ENCODE data around the gene CDK5RAP1.

Gene CDK5RAP1

GRCh38 chr20:33373735-33374605 is 27.3 kb downstream of the CDK5RAP1 start:
- Histone ChIP-seq H3K4me1 (ENCODE audit: control insufficient read depth, insufficient read depth, low read length) (peaks cover 4% of the 10 kb centered on the region), H3K36me3 (ENCODE audit: control insufficient read depth in 2 of 2, insufficient read depth in 2 of 2, low read length in 2 of 2) (peaks cover 33 to 35% of the 10 kb centered on the region in 2 donors), H3K27ac (ENCODE audit: low read length) (no peak overlapping the region), H3K9me3 (ENCODE audit: control insufficient read depth in 2 of 2, low read length in 2 of 2) (no peaks in the 10 kb centered on the region), H3K27me3 (ENCODE audit: control insufficient read depth in 1 of 2, insufficient read depth in 2 of 2, low read length in 2 of 2) (no peaks in the 10 kb centered on the region), H3K9ac (ENCODE audit: low read length in 2 of 2) (no peak overlapping the region), H3K4me3 (ENCODE audit: low read length in 2 of 2) (no peak overlapping the region)

GRCh38 chr20:33372993-33373441 is 28.3 kb downstream of the CDK5RAP1 start:
- Histone ChIP-seq H3K4me1 (ENCODE audit: control insufficient read depth, insufficient read depth, low read length) (peaks cover 4% of the 10 kb centered on the region), H3K9me3 (ENCODE audit: control insufficient read depth in 2 of 2, low read length in 2 of 2) (no peaks in the 10 kb centered on the region), H3K9ac (ENCODE audit: low read length in 2 of 2) (no peak overlapping the region), H3K36me3 (ENCODE audit: control insufficient read depth in 2 of 2, insufficient read depth in 2 of 2, low read length in 2 of 2) (peaks cover 24 to 30% of the 10 kb centered on the region in 2 donors), H3K27ac (ENCODE audit: low read length) (no peak overlapping the region), H3K27me3 (ENCODE audit: control insufficient read depth in 1 of 2, insufficient read depth in 2 of 2, low read length in 2 of 2) (no peaks in the 10 kb centered on the region), H3K4me3 (ENCODE audit: low read length in 2 of 2) (no peak overlapping the region)

- Histone ChIP-seq H3K4me1 (ENCODE audit: control insufficient read depth, insufficient read depth, low read length) (peaks cover 4% of the 10 kb centered on the region), H3K27ac (ENCODE audit: low read length) (no peak overlapping the region), H3K36me3 (ENCODE audit: control insufficient read depth in 2 of 2, insufficient read depth in 2 of 2, low read length in 2 of 2) (peaks cover 37 to 41% of the 10 kb centered on the region in 2 donors), H3K27me3 (ENCODE audit: control insufficient read depth in 1 of 2, insufficient read depth in 2 of 2, low read length in 2 of 2) (no peaks in the 10 kb centered on the region), H3K9me3 (ENCODE audit: control insufficient read depth in 2 of 2, low read length in 2 of 2) (no peaks in the 10 kb centered on the region), H3K9ac (ENCODE audit: low read length in 2 of 2) (no peak overlapping the region), H3K4me3 (ENCODE audit: low read length in 2 of 2) (no peak overlapping the region)
Measured at GRCh38 chr20:33370291-33370690, 31.0 kb downstream of the CDK5RAP1 start.

- Histone ChIP-seq H3K9ac (ENCODE audit: low read length in 2 of 2) (no peak overlapping the region), H3K36me3 (ENCODE audit: control insufficient read depth in 2 of 2, insufficient read depth in 2 of 2, low read length in 2 of 2) (peaks cover 44 to 45% of the 10 kb centered on the region in 2 donors), H3K4me1 (ENCODE audit: control insufficient read depth, insufficient read depth, low read length) (no peaks in the 10 kb centered on the region), H3K4me3 (ENCODE audit: low read length in 2 of 2) (no peak overlapping the region), H3K9me3 (ENCODE audit: control insufficient read depth in 2 of 2, low read length in 2 of 2) (no peaks in the 10 kb centered on the region), H3K27me3 (ENCODE audit: control insufficient read depth in 1 of 2, insufficient read depth in 2 of 2, low read length in 2 of 2) (no peaks in the 10 kb centered on the region), H3K27ac (ENCODE audit: low read length) (no peak overlapping the region)
Measured at GRCh38 chr20:33362898-33363297, 38.4 kb downstream of the CDK5RAP1 start.

- Histone ChIP-seq H3K27ac (ENCODE audit: low read length) (no peak overlapping the region), H3K4me3 (ENCODE audit: low read length in 2 of 2) (no peak overlapping the region), H3K4me1 (ENCODE audit: control insufficient read depth, insufficient read depth, low read length) (no peaks in the 10 kb centered on the region), H3K9ac (ENCODE audit: low read length in 2 of 2) (no peak overlapping the region), H3K36me3 (ENCODE audit: control insufficient read depth in 2 of 2, insufficient read depth in 2 of 2, low read length in 2 of 2) (peaks cover 29 to 31% of the 10 kb centered on the region in 2 donors), H3K27me3 (ENCODE audit: control insufficient read depth in 1 of 2, insufficient read depth in 2 of 2, low read length in 2 of 2) (no peaks in the 10 kb centered on the region), H3K9me3 (ENCODE audit: control insufficient read depth in 2 of 2, low read length in 2 of 2) (no peaks in the 10 kb centered on the region)
Measured at GRCh38 chr20:33359399-33360261, 41.7 kb downstream of the CDK5RAP1 start.

- H3K4me1 ChIP-seq (ENCODE audit: control insufficient read depth, insufficient read depth, low read length): no peaks in the 10 kb centered on the region
- H3K27me3 ChIP-seq (ENCODE audit: control insufficient read depth in 1 of 2, insufficient read depth in 2 of 2, low read length in 2 of 2): no peaks in the 10 kb centered on the region
- peaks cover 10 to 19% of the 10 kb centered on the region in 2 donors for H3K36me3 ChIP-seq (ENCODE audit: control insufficient read depth in 2 of 2, insufficient read depth in 2 of 2, low read length in 2 of 2)
- H3K27ac ChIP-seq (ENCODE audit: low read length): no peak overlapping the region
- no peak overlapping the region for H3K9ac ChIP-seq (ENCODE audit: low read length in 2 of 2)
- no peak overlapping the region for H3K4me3 ChIP-seq (ENCODE audit: low read length in 2 of 2)
- H3K9me3 ChIP-seq (ENCODE audit: control insufficient read depth in 2 of 2, low read length in 2 of 2): no peaks in the 10 kb centered on the region
Measured at GRCh38 chr20:33353013-33353402, 48.3 kb downstream of the CDK5RAP1 start.

GRCh38 chr20:33352258-33353012 is 48.9 kb downstream of the CDK5RAP1 start:
- H3K27me3 ChIP-seq (ENCODE audit: control insufficient read depth in 1 of 2, insufficient read depth in 2 of 2, low read length in 2 of 2): no peaks in the 10 kb centered on the region
- H3K36me3 ChIP-seq (ENCODE audit: control insufficient read depth in 2 of 2, insufficient read depth in 2 of 2, low read length in 2 of 2): peaks cover 10 to 19% of the 10 kb centered on the region in 2 donors
- H3K27ac ChIP-seq (ENCODE audit: low read length): no peak overlapping the region
- no peaks in the 10 kb centered on the region for H3K4me1 ChIP-seq (ENCODE audit: control insufficient read depth, insufficient read depth, low read length)
- H3K4me3 ChIP-seq (ENCODE audit: low read length in 2 of 2): no peak overlapping the region
- no peaks in the 10 kb centered on the region for H3K9me3 ChIP-seq (ENCODE audit: control insufficient read depth in 2 of 2, low read length in 2 of 2)
- no peak overlapping the region for H3K9ac ChIP-seq (ENCODE audit: low read length in 2 of 2)

- Histone ChIP-seq H3K9me3 (ENCODE audit: control insufficient read depth in 2 of 2, low read length in 2 of 2) (no peaks in the 10 kb centered on the region), H3K36me3 (ENCODE audit: control insufficient read depth in 2 of 2, insufficient read depth in 2 of 2, low read length in 2 of 2) (peaks cover 10 to 19% of the 10 kb centered on the region in 2 donors), H3K9ac (ENCODE audit: low read length in 2 of 2) (no peak overlapping the region), H3K27ac (ENCODE audit: low read length) (no peak overlapping the region), H3K27me3 (ENCODE audit: control insufficient read depth in 1 of 2, insufficient read depth in 2 of 2, low read length in 2 of 2) (no peaks in the 10 kb centered on the region), H3K4me1 (ENCODE audit: control insufficient read depth, insufficient read depth, low read length) (no peaks in the 10 kb centered on the region), H3K4me3 (ENCODE audit: low read length in 2 of 2) (no peak overlapping the region)
Measured at GRCh38 chr20:33351696-33352095, 49.6 kb downstream of the CDK5RAP1 start.

GRCh38 chr20:33349493-33349892 is 51.8 kb downstream of the CDK5RAP1 start:
- Histone ChIP-seq H3K27ac (ENCODE audit: low read length) (no peak overlapping the region), H3K4me1 (ENCODE audit: control insufficient read depth, insufficient read depth, low read length) (no peaks in the 10 kb centered on the region), H3K36me3 (ENCODE audit: control insufficient read depth in 2 of 2, insufficient read depth in 2 of 2, low read length in 2 of 2) (peaks cover 8 to 19% of the 10 kb centered on the region in 2 donors), H3K9ac (ENCODE audit: low read length in 2 of 2) (no peak overlapping the region), H3K4me3 (ENCODE audit: low read length in 2 of 2) (no peak overlapping the region), H3K27me3 (ENCODE audit: control insufficient read depth in 1 of 2, insufficient read depth in 2 of 2, low read length in 2 of 2) (no peaks in the 10 kb centered on the region), H3K9me3 (ENCODE audit: control insufficient read depth in 2 of 2, low read length in 2 of 2) (no peaks in the 10 kb centered on the region)

Data from stomach smooth muscle (tissue), 2 donors.